HL-60 (cell line): ENCODE results near the gene AGR3.

Experiments used
- DNase-seq, 2 experiments: peaks; one replicate each; pipeline ENCODE4 v3.0.0-alpha.2; 2010 to 2020; ENCODE audit warnings: low read depth in 1 of 2, low spot score in 1 of 2
- H3K27ac ChIP-seq: fragments of 250-450 bp; sonication (Bioruptor Pico); replicated peaks from 2 replicates; pipeline ENCODE4 v1.5.1; 2020; ENCODE audit warnings: mild to moderate bottlenecking, moderate library complexity
- H3K27me3 ChIP-seq: fragments of 250-450 bp; sonication (Bioruptor Pico); 2 replicates; pipeline ENCODE4 v1.5.1; 2021; ENCODE audit warnings: mild to moderate bottlenecking, moderate library complexity; ENCODE audit not compliant: insufficient read depth, poor library complexity, severe bottlenecking
- H3K4me3 ChIP-seq: replicated peaks from 2 replicates; pipeline ENCODE4 v1.5.1; 2011; ENCODE audit warnings: mild to moderate bottlenecking, control low read depth, low read length; ENCODE audit not compliant: insufficient read depth
- CTCF ChIP-seq: IDR thresholded peaks from one replicate; pipeline ENCODE4 v1.5.1; 2011; ENCODE audit warnings: low read length, control low read depth, inconsistent platforms; ENCODE audit not compliant: insufficient read depth
- GABPA ChIP-seq: IDR thresholded peaks from 2 replicates; pipeline ENCODE4 v1.6.1; 2012; ENCODE audit warnings: low read depth
- POLR2AphosphoS5 ChIP-seq: IDR thresholded peaks from 2 replicates; pipeline ENCODE4 v1.6.1; 2012; ENCODE audit warnings: low read depth
- REST ChIP-seq: IDR thresholded peaks from 2 replicates; pipeline ENCODE4 v1.6.1; 2012; ENCODE audit warnings: low read depth; ENCODE audit not compliant: insufficient replicate concordance
- SPI1 ChIP-seq: IDR thresholded peaks from 2 replicates; pipeline ENCODE4 v1.6.1; 2012; ENCODE audit warnings: low read depth, mild to moderate bottlenecking, borderline replicate concordance

The AGR3 gene

GRCh38 chr7:16846601-16847165 is 35.1 kb downstream of the AGR3 start:
- H3K27me3 ChIP-seq, result no peaks in the 10 kb centered on the region
- TF ChIP-seq POLR2AphosphoS5, result no peak
- no peak for TF ChIP-seq REST
- TF ChIP-seq GABPA, result no peak
- TF ChIP-seq CTCF, result no peak
- no peak for TF ChIP-seq SPI1

GRCh38 chr7:16845746-16846145 is 36.0 kb downstream of the AGR3 start:
- Histone ChIP-seq H3K27me3 (no peaks in the 10 kb centered on the region), H3K27ac (no peak overlapping the region), H3K4me3 (no peak overlapping the region)
- DNase-seq, result no peak
- TF ChIP-seq SPI1 (no peak), POLR2AphosphoS5 (no peak), GABPA (no peak), REST (no peak), CTCF (no peak)

More at GRCh38 chr7:16846601-16847165, 35.1 kb downstream of the AGR3 start:
- H3K27ac ChIP-seq, result no peak overlapping the region
- no peak for DNase-seq
- no peak overlapping the region for H3K4me3 ChIP-seq

GRCh38 chr7:16841681-16842080 is 40.1 kb downstream of the AGR3 start:
- no peak for DNase-seq
- no peak for TF ChIP-seq REST
- TF ChIP-seq CTCF, result no peak
- no peak for TF ChIP-seq POLR2AphosphoS5
- TF ChIP-seq SPI1, result no peak
- TF ChIP-seq GABPA, result no peak
- H3K27ac ChIP-seq, result no peak overlapping the region
- no peaks in the 10 kb centered on the region for H3K27me3 ChIP-seq
- no peak overlapping the region for H3K4me3 ChIP-seq
